ENCODE measurements around the gene LMO7. TPM values are rescaled to one million over a fixed set of nuclear protein-coding genes. Genes with fewer than 3 reads are reported as not detected.

Gene LMO7
- total RNA-seq, 2 donors from 2014 or later = 118 to 193 TPM

DNA sequence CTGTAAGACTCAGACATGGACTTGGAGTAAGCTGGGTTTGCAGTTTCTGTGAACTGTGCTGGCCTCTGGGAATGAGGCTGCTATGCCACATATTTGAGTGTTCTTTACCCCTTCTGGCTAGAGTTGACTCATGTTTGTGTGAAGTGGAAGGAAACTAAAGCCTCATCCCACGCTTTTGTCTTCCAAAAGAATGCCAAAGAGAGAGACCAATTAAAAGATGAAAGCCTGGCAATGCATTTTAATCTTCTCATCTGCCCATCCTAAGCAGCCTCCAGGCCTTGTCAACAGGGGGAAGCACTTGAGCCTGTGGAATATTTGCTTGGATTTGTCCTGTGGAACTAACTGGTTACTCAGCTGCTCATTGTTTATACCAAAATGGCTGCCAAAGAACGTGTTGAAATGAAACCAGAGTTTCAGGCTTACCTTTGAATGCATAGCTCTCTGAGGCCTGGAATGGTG is 49.1 kb downstream of the LMO7 start:
- Histone ChIP-seq H3K4me1 (no peaks in the 10 kb centered on the region), H3K9me3 (no peaks in the 10 kb centered on the region), H3K36me3 (no peaks in the 10 kb centered on the region), H3K4me3 (no peak overlapping the region), H3K27ac (no peak overlapping the region), H3K9ac (ENCODE audit: low read depth in 2 of 2, low read length in 2 of 2) (no peak overlapping the region), H3K27me3 (no peaks in the 10 kb centered on the region)
- intact Hi-C loops (cut with DNase I) = loop anchor here (5.0 kb wide), 1 partner anchor 787 kb away; no protein-coding TSS in a partner anchor
- no peak for DNase-seq
- no peak for TF ChIP-seq CTCF (IDR thresholded peaks at IDR 0.05)

DNA sequence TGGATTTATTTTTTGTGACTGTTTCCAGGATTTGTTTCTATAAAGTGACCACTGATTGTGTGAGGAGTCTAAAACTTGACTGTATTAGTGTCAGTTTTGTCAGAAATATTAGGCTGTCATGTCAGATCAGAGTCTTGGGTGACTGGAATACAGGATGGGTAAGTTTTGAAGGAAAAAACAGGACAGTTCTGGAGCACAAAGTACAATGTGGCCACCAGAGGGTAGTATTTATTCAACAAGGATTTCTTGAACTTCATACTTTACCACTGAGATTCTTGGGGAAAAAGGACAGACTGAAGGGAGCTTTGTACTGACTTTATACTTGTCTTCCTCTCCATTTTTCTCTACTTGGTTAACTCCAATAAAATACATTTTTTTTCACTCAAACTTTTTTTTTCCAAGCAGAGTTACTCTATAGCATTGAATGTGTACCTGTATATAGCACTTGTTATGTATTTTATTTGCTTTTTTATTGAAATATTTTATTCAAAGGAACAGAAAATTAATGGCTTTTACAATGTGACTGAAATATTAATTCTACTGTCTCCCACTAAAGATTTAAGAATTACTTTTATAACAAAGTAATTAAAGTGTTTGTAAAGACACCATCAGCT is 51.1 kb downstream of the LMO7 start:
- H3K27me3 ChIP-seq = no peaks in the 10 kb centered on the region
- no peak for DNase-seq
- no peak overlapping the region for H3K4me3 ChIP-seq
- no peaks in the 10 kb centered on the region for H3K4me1 ChIP-seq
- no peak overlapping the region for H3K9ac ChIP-seq (ENCODE audit: low read depth in 2 of 2, low read length in 2 of 2)
- no peak overlapping the region for H3K27ac ChIP-seq
- intact Hi-C loops (cut with DNase I) = loop anchor here (5.0 kb wide), 1 partner anchor 785 kb away; no protein-coding TSS in a partner anchor
- peak; percentile 45 for TF ChIP-seq CTCF (IDR thresholded peaks at IDR 0.05)
- no peaks in the 10 kb centered on the region for H3K36me3 ChIP-seq
- H3K9me3 ChIP-seq = no peaks in the 10 kb centered on the region

DNA sequence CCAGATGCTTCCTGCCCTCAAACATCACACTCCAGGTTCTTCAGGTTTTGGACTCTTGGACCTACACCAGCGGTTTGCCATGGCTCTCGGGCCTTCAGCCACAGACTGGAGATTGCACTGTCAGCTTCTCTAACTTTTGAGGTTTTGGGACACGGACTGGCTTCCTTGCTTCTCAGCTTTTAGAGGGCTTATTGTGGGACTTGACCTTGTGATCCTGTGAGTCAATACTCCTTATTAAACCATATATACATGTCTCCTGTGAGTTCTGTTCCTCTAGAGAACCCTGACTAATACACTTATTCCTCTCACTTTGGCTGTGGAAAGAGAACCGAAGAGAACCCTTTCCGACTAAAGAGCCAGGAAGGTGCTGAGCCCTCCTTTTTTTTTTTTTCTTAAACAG is 53.6 kb downstream of the LMO7 start:
- Histone ChIP-seq H3K4me3 (no peak overlapping the region), H3K9ac (ENCODE audit: low read depth in 2 of 2, low read length in 2 of 2) (no peak overlapping the region), H3K36me3 (no peaks in the 10 kb centered on the region), H3K4me1 (no peaks in the 10 kb centered on the region), H3K27ac (no peak overlapping the region), H3K9me3 (no peaks in the 10 kb centered on the region), H3K27me3 (no peaks in the 10 kb centered on the region)
- no peak for DNase-seq
- intact Hi-C loops (cut with DNase I) = loop anchor here (5.0 to 10.0 kb wide), 5 partner anchors 115 to 1215 kb away; no protein-coding TSS in a partner anchor
- TF ChIP-seq CTCF (IDR thresholded peaks at IDR 0.05) = no peak

GRCh38 chr13:75690607-75691006 is 54.5 kb downstream of the LMO7 start:
- no peaks in the 10 kb centered on the region for H3K36me3 ChIP-seq
- no peaks in the 10 kb centered on the region for H3K27me3 ChIP-seq
- H3K4me1 ChIP-seq = no peaks in the 10 kb centered on the region
- intact Hi-C loops (cut with DNase I) = loop anchor here (5.0 to 10.0 kb wide), 4 partner anchors 114 to 1214 kb away; no protein-coding TSS in a partner anchor
- H3K9ac ChIP-seq (ENCODE audit: low read depth in 2 of 2, low read length in 2 of 2) = no peak overlapping the region
- H3K4me3 ChIP-seq = no peak overlapping the region
- TF ChIP-seq CTCF (IDR thresholded peaks at IDR 0.05) = no peak
- H3K27ac ChIP-seq = no peak overlapping the region
- H3K9me3 ChIP-seq = no peaks in the 10 kb centered on the region
- DNase-seq = no peak

DNA sequence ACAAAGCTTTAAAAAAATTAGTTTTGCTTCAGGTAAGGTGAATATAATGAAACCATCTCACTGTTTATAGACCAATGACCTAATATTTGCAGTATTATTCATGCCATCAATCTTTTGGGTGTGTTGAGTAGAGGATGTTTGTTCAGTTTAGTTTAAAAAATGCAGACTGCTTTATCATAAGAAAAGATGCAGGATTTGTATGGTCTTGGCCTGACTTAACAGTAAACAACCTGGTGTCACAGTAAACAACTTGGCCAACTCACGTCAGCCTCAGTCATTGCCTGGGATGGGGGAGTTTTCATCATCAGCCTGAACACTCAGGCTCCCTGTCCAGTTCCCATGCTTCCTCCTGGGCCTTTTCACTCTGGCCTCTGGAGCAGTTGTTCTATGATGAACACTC is 55.1 kb downstream of the LMO7 start:
- Histone ChIP-seq H3K9ac (ENCODE audit: low read depth in 2 of 2, low read length in 2 of 2) (no peak overlapping the region), H3K9me3 (no peaks in the 10 kb centered on the region), H3K4me3 (no peak overlapping the region), H3K4me1 (no peaks in the 10 kb centered on the region), H3K27me3 (no peaks in the 10 kb centered on the region), H3K36me3 (no peaks in the 10 kb centered on the region), H3K27ac (no peak overlapping the region)
- intact Hi-C loops (cut with DNase I) = loop anchor here (5.0 to 10.0 kb wide), 4 partner anchors 114 to 1214 kb away; no protein-coding TSS in a partner anchor
- no peak for DNase-seq
- no peak for TF ChIP-seq CTCF (IDR thresholded peaks at IDR 0.05)

Measured in colonic mucosa (tissue), 4 donors.